ENCODE results near the gene C13orf46. TPM values are rescaled to one million over a fixed set of nuclear protein-coding genes. Genes with fewer than 3 reads are reported as not detected.

The C13orf46 gene
- total RNA-seq, 2 donors from 2014 or later = 28.8 to 38.6 TPM

- WGBS, 2 donors = 72 to 79% methylated on average over 18 to 29 of the region's 29 CpGs
- H3K4me1 ChIP-seq = no peaks in the 10 kb centered on the region
- intact Hi-C loops (cut with DNase I) = no loop called here
- no peak overlapping the region for H3K4me3 ChIP-seq
- no peaks in the 10 kb centered on the region for H3K36me3 ChIP-seq (replicated peaks in 1 of 2; ENCODE audit: insufficient read depth in 1 of 2, low read depth in 2 of 2)
- H3K27me3 ChIP-seq = no peaks in the 10 kb centered on the region
- DNase-seq (peak; percentile 35 to 51 (median 49)), ATAC-seq (peak; percentile 28)
- TF ChIP-seq CTCF (IDR thresholded peaks at IDR 0.05) = no peak
- TF ChIP-seq POLR2A (IDR thresholded peaks at IDR 0.05) = no peak
- H3K9me3 ChIP-seq = no peaks in the 10 kb centered on the region
- no peak overlapping the region for H3K27ac ChIP-seq
These were observed 24.2 kb upstream of the C13orf46 start for GRCh38 chr13:113997845-113998751.

- Histone ChIP-seq H3K27me3 (no peaks in the 10 kb centered on the region), H3K4me3 (no peak overlapping the region), H3K36me3 (replicated peaks in 1 of 2; ENCODE audit: insufficient read depth in 1 of 2, low read depth in 2 of 2) (no peaks in the 10 kb centered on the region), H3K27ac (no peak overlapping the region), H3K4me1 (no peaks in the 10 kb centered on the region), H3K9me3 (no peaks in the 10 kb centered on the region)
- DNase-seq = peak in 1 of 4 donors; percentile 4
- no peak for ATAC-seq
- TF ChIP-seq POLR2A (IDR thresholded peaks at IDR 0.05) (no peak), CTCF (IDR thresholded peaks at IDR 0.05) (no peak)
- WGBS, 2 donors = 84 to 86% methylated on average over 10 to 13 of the region's 13 CpGs
- intact Hi-C loops (cut with DNase I) = no loop called here
These were observed 23.3 kb upstream of the C13orf46 start for GRCh38 chr13:113996912-113997745.

GRCh38 chr13:113996081-113996911 lies 22.4 kb upstream of the C13orf46 start:
- H3K27ac ChIP-seq = no peak overlapping the region
- WGBS, 2 donors = 89 to 97% methylated on average over 6 to 27 of the region's 38 CpGs
- intact Hi-C loops (cut with DNase I) = no loop called here
- no peaks in the 10 kb centered on the region for H3K4me1 ChIP-seq
- H3K27me3 ChIP-seq = no peaks in the 10 kb centered on the region
- TF ChIP-seq POLR2A (IDR thresholded peaks at IDR 0.05) = no peak
- TF ChIP-seq CTCF (IDR thresholded peaks at IDR 0.05) = no peak
- no peaks in the 10 kb centered on the region for H3K9me3 ChIP-seq
- H3K4me3 ChIP-seq = no peak overlapping the region
- no peak for ATAC-seq
- peak in 1 of 4 donors; percentile 7 for DNase-seq
- H3K36me3 ChIP-seq (replicated peaks in 1 of 2; ENCODE audit: insufficient read depth in 1 of 2, low read depth in 2 of 2) = no peaks in the 10 kb centered on the region

GRCh38 chr13:113995051-113995601 lies 21.2 kb upstream of the C13orf46 start:
- Histone ChIP-seq H3K27me3 (no peaks in the 10 kb centered on the region), H3K4me1 (no peaks in the 10 kb centered on the region), H3K4me3 (no peak overlapping the region), H3K27ac (no peak overlapping the region), H3K9me3 (no peaks in the 10 kb centered on the region), H3K36me3 (replicated peaks in 1 of 2; ENCODE audit: insufficient read depth in 1 of 2, low read depth in 2 of 2) (peaks cover 0 to 2% of the 10 kb centered on the region in 2 donors)
- peak in 1 of 4 donors; percentile 8 for DNase-seq
- intact Hi-C loops (cut with DNase I) = no loop called here
- ATAC-seq = no peak
- TF ChIP-seq CTCF (IDR thresholded peaks at IDR 0.05) (no peak), POLR2A (IDR thresholded peaks at IDR 0.05) (no peak)
- 87 to 95% methylated on average over 11 to 21 of the region's 23 CpGs for WGBS, 2 donors

All from body of pancreas (tissue), 4 donors.